Medulla oblongata (tissue), 1 donor: ENCODE measurements around the gene RGPD4.
A peak's percentile ranks its signal among the peaks of the same experiment; 100 is the strongest.

Experiments
- DNase-seq: peaks from one replicate; pipeline ENCODE4 v3.0.0-alpha.2; 2015; ENCODE audit errors: extremely low spot score

The RGPD4 gene

GRCh38 chr2:107927034-107927534 lies 100.4 kb downstream of the RGPD4 start:
- DNase-seq: no peak

- DNase-seq: no peak
Observed at GRCh38 chr2:107931412-107931811, 104.7 kb downstream of the RGPD4 start.

GRCh38 chr2:107932488-107932887 lies 105.8 kb downstream of the RGPD4 start:
- DNase-seq: no peak

- peak; percentile 22 for DNase-seq
Observed at GRCh38 chr2:107932979-107933378, 106.3 kb downstream of the RGPD4 start.

- peak; percentile 46 for DNase-seq
Observed at GRCh38 chr2:107936433-107937359, 110.0 kb downstream of the RGPD4 start.
